SHP77 (cell line): ENCODE data around the gene GLIS1.

Experiments
- DNase-seq, 2 experiments: peaks; one replicate each; lab custom pipeline; 2025; lab: John Stamatoyannopoulos, UW

Gene GLIS1

DNA sequence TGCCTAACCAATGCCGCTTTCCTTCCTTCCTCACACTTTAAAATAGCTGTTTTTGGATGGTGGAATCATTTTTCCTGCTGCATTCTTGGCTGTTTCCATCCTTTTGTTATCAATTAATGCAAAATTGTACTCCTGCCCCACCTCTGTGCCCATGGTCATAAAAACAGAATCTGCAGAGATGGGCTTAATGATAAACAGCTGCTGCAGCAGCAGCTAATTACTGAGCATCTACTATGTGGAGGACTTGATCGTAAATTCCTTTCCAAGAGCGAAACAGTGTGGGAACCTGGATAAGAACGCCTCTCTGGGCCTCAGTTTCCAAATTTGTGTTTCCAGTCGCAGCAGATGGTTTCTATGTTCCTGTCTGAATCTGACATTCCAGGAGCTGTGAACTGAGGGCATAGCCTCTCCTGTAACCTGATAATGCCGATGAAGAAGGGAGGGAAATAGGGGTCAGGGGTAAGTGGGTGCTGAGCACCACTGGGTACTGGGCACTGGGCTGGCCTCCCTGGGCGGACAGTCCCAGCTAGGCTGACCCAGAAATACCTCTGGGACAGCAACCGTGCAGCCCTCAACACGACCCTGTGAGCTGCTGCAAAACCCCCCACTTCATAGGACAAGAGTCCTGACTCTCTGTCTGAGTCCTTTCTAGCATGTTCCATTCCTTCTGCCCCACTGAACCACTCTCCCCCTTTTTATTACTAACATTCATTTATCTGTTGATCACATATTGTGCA is 158.1 kb downstream of the GLIS1 start:
- DNase-seq = no peak

DNA sequence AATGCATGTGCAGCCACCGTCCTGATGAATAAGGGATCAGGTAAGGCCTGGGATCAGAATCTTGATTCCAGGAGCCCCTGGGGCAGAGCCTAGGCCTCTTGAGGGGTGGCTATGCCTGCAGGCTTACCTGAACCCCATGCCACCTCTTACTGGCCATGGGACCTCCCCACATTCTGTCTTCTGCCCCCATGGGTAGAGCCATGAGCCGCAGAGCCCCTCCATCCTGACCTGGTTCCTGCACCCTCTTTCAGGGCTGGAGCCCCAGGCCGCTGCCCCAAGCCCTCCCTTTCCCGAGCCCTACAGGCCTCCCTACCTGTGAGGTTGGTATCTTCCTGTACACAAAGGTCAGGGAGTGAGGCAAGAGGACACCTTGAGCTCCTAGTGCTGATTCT is 159.0 kb downstream of the GLIS1 start:
- no peak for DNase-seq

DNA sequence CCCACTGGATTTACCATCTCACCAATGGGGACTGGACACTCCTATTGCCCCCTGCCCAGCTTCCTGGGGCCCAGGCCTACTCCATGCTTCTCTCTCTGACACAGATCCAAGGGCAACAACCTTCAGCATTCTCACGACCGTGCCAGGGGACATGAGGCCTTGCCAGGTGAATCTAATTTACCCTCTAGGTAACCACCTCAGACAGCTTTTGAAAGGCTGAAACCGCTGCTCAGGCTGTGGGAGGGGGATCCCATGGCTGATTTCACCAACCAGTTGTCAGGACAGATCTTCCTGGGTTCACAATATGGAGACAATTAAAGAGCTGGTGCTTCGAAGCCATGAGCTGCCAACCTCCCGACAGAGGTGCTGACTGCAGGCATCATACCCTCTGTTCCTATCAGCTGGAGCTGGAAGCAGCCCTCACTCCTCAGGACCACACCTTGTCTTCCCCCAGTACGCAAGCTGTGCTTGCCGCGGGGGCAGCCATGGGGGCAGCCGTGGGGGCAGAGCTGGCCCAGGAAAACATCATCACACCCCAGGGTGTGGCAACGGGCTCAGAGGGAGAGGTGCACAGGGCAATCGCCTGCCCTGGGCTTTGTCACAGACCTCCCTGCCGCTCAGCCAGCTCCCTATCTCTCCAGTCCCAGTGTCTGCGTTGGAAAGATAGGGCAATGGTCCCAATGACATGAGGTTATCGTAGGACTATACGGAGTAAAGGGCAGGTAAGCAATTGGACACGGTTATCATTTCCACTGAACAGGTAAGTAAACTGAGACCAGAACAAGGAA is 159.5 kb downstream of the GLIS1 start:
- DNase-seq = no peak

DNA sequence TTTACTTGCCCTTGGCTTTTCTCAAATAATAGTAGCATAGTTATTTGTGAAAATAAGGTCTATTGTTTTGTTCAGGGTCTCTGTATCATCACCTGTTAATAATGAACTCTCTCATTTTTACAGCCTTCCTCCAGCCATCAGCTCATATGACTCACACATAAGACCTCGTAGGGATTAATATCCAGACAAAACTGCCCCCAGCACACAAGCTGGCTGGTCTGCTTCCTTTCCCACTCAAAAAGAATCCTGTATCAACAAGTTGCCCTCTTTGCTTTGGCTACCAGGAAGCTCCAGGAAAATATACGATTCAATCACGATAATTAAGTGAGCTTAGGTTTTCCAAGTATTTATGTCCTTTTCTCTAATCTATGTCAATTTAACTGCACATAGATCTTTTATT is 160.6 kb downstream of the GLIS1 start:
- no peak for DNase-seq

DNA sequence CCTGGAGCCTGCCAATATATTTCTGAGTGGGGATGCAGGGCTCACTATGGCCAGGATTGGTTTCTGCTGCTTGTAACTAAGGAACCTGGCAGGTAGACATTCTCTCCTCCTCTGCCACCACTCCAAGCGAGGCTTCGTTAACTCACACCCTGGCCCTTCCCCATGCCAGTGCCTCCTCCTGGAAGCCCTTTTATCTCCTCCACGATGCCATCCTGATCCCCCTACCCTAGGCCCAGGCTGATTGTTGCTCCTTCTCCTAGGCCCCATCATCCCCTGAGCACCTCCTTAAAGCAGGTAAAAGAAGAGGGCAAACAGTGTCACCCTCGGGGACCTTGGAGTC is 161.2 kb downstream of the GLIS1 start:
- DNase-seq = no peak

DNA sequence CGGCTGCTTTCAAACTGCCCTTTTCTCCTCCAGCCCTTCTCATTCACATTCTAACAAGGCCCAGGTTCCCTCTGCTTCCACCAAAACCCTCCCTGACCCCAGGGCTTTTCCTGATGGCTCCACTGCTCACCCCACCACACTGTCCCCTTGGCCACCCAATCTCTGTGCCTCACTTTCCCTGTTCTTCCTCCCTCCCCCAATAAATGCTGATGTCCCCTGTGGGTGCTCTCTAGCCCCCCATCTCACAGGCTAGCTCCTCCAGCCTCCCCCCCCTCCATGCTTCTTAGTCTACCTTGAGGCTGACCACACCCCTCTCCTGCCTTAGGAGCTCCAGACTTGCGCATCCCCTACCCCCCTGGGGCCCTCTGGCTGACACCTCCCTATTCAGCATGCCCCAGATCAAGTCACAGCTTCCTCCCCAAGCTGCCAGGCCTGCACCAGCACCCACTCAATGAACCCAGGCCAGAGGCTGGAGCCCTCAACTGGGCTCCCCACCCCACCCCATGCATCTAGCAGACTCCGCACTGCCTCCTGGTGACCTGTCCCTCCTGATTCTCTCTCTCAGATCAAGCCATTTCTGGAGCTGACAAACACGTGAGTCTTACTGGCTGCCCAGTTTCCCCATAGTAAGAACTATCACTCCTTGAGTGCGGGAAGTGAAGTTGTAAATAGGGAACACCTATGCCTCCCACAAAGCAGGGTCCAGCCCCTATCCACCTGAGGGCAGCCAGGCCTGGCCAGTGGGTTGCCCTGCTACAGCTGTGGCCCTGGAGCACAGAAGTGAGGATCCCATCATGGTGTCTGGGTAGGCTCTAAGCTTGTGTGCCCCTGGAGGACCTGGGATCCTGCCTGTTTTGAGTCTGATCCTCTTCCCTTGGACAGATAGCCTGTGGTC is 161.9 kb downstream of the GLIS1 start:
- no peak for DNase-seq

DNA sequence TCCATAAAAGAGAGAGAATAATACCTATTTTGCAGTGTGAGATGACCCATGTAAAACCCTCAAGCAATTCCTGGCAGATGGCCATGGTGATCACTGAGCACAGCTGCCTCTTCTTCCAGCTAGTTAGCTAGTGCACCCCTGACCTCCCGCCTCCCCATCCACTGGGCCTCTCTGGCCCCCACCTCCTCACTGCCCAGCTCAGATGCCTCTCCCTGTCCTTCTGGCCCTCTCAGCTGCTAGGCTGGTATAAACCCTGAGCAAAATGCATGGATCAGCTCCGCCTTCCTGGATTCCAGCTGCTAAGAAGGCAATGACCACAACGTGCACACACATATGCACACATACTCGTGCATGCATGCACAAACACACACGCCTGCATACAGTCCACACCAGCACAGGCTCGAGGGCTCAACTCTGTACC is 162.6 kb downstream of the GLIS1 start:
- DNase-seq = no peak

DNA sequence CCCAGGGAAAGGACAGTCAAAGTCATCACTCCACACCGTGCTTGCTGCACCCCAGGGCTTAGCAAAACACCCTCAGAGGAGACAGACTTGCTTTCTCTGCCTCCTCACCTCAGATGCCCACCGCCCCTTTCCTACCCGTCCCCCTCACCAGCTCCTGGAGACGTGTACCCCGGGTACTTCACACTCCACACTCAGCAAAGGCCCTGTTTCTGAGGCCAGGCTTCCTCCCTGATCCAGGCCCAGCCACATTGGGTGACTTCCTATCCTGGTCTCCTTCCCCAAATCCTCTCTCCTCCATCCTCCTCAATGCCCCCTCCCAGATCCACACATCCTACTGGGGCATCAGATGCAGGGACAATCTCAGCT is 163.0 kb downstream of the GLIS1 start:
- DNase-seq = no peak

DNA sequence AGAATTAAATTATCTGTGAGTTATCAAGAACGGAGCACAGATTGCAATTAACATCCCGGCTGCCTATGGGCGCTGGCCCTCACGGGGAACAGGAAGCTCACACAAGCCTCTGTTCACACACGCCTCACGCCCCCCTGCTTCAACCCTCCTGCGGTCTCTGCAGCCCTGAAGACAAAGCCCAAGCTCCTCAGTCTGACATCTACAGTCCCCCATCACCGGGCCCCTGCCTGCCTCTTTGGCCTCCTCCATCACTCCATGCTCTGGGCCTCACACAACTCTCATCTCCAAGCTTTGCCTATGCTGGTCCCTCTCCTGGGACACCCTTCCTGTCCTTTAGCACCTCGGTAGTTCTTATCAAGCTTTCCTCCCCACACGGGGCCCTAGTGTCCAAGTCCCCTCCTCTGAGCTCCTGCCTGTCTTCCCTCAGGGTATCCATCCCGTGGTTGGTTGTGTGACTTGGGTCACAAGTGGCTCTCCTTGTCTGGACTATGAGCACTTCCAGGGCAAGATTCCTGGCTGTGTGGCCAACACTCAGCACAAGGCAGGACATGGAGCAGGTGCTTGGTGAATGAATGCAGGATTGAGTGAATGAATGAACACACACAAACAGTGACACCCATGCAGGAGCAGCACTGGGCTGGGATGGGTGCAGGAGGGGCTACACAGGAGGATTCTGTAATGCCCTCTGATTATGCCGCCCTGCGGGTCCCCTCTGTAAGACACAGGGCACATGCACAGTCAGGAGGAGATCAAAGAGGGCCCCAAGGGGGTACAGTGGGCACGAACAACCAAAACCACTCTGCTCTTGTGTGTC is 163.6 kb downstream of the GLIS1 start:
- DNase-seq = no peak

DNA sequence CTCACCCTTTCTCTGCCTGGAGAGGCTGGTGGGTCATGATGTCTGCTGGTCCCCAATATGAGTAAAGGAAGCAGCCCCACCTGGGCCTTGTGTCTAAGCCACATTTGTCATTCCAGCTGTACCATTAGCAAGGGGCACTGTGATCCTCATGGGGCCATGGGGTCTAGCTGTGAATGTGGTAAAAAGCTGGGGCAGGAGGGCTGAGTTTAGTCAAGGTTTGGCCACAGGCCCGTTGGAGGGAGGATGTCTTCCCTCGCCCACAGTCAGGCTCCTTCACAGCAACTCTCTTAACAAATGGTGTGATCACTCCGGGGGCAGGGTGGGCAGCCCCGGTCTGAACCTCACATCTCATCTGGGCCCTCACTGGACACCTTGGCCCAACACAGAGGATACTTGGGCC is 164.3 kb downstream of the GLIS1 start:
- no peak for DNase-seq

DNA sequence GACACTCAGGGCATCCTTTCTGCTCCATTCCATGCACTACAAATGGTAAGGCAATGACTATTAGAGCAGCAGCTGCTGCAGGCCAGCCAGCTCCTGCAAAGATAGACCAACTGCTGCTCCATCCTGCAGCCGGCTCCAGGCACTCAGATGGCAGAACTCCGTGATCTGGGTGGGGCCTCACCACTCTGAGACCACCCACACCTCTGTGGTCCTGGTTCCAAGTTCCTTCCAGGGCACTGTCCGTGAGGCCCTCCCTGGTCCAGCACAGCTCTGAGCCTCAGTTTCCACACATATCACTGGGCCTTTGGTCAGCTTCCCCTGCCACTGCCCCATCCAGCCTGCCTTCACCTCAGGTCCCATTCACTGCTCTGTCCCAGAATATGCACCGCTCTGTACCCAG is 165.0 kb downstream of the GLIS1 start:
- DNase-seq = no peak

DNA sequence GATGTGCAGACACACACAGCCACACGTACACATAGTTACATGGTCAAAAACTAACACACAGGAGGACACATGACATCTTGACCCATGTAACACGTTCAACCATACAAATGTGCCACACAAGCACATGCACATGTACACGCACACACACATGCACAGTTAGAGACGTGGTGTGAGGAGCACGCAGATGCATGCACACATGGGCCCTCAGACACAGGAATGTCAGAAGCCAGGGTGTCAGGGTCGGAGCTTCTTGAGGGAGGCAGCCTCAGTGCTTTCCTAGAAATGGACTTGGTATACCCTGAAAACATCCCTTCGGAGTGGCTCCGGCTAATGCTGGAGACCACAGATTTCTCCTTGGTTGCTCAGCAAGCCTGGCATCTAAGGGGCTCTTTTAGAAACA is 165.4 kb downstream of the GLIS1 start:
- DNase-seq = no peak

DNA sequence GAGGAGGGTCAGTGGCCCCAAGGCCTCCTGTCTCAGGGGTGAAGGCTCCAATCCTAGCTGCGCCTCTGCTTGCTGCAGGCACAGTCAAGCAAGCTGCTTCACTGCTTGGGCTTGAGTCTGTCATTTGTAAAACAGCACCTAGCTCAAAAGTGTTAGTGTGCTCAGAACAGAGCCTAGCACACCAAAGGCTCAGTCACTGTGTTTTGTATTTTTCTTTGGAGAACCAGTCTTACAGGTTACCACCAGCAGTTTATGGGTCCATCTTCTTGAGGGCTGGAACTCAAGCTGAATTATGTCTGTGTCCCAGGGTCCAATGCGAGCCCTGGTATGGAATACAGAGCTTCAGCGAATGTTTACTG is 166.2 kb downstream of the GLIS1 start:
- DNase-seq = no peak

DNA sequence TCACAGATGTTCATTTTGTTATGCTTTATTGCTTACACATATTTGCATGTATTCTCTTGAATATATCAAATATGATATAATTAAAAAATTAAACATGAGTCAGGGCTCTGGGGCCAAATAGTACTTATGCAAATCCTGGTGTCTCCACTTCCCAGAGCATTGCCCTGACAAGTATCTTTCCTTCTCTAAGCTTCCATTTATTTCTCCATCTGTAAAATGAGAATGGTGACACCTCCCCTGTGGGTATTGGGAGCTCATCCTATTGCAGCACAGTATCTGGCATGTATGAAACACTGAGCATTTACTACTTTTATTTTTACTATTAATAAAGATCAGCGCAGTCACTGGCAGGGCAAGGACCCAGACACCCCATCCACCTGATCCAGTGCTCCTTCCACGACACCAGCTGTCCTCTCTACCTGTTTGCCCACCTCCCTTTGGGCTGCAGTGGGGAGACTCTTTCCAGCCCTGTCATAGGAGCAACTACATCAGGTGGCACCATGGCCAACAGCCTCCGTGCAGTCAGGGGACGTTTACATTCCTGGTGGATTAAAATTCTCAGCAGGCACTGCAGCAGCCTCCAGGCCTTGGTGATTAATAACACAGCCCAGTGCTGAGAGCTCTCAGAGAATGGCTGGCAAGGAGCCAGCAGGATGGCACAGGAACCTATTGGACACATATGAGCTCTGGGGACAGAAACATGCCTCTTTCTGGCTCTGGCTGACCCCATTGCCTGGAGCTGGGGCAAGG is 166.7 kb downstream of the GLIS1 start:
- peak; percentile 59 to 77 for DNase-seq

DNA sequence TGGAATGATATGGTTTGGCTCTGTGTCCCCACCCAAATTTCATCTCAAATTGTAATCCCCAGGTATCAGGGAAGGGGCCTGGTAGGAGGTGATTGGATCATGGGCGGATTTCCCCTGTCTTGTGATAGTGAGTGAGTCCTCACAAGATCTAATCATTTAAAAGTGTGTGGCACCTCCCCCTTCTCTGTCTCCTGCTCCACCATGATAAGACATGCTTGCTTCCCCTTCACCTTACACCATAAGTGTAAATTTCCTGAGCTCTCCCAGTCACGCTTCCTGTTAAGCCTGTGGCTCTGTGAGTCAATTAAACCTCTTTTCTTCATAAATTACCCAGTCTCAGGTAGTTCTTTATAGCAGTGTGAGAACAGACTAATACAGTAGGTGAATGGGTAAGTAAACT is 170.4 kb downstream of the GLIS1 start:
- DNase-seq = no peak

DNA sequence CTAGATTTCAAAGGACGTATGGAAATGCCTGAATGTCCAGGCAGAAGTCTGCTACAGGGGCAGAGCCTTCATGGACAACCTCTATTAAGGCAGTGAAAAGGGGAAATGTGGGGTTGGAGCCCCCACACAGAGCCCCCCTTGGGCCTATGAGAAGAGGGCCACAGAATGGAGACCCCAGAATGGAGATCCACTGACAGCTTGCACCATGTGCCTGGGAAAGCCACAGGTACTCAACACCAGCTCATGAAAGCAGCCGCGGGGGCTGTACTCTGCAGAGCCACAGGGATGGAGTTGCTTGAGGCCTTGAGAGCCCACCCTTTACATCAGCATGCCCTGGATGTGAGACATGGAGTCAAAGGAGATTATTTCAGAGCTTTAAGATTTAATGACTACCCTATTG is 171.1 kb downstream of the GLIS1 start:
- DNase-seq = no peak

DNA sequence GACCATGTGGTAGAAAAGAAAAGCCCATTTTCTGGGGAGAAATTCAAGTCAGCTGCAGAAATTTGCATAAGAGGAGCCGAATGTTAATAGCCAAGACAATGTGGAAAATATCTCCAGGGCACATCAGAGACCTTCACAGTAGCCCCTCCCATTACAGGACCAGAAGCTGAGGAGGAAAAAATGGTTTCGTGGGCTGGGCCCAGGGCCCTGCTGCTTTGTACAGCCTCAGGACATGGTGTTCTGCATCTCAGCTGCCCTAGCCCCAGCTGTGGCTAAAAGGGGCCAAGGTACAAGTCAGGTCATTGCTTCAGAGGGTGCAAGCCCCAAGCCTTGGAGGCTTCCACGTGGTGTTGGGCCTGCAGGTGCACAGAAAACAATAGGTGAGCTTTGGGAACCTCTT is 171.5 kb downstream of the GLIS1 start:
- DNase-seq = no peak

DNA sequence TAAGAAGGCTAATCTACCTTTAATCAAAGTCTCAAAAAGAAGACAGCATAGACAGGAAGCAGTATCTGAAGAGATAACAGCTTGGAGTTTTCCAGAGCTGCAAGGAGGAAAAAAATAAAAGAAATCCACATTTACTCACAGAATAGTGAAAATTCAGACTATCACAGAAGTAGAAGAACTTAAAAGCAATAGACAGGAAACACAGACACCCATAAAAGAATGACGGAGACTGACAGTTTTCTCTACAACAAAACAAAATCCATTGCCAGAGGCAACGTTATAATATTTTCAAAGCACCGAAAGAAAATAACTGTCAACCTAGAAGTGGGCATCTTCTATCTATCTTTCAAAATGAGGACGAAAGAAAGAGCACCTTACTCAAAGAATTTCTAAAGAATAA is 175.4 kb downstream of the GLIS1 start:
- no peak for DNase-seq

DNA sequence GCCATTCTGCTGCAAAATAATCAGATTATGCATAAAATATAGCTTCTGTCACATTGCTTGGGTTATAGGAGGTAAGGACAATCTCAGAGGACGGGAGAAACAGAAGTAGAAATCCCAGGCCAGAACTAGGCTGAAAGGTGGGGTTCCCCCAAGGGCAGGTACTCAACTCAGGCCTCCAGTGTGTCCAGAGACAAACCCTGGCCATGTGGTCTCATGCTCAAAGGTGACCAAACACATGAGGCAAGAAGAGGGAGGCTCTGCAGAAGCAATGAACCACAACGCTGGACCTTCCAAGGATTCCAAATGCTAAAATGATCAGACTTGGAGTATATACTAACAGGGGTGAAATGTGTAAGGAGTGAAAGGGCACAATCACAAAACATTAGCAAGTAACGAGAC is 176.0 kb downstream of the GLIS1 start:
- no peak for DNase-seq

DNA sequence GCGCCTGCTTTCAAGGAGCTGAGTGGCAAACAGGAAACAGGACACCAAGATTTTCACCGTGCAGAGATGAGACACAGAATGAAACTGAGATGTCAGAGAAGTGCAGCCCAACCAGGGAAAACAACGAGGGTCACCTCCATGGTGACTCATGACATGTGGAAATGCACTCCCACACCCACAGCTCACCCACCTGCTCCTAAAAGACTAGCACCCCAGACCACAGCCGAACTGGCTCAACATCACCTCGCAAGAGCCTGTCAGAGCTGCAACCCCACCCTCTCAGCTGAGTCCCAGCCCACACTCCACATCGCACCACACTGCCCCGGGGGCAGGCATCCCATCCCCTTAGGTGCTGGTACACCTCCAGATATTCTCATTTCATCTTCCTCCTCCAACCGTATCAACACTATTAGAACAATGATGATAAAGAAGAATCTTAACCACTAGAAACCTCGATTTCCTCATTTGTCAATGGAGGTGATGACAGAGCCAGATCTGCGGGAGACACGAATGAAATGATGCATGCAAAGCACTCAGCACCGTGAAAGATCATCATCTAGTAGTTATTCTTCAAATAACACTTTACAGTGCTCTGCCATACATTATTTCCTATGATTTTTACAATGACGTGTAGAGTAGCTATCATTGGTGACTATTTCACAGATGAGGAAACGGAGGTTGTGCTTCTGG is 176.5 kb downstream of the GLIS1 start:
- DNase-seq = no peak
